ENCODE data around the gene ZNRF1. TPM values are rescaled to one million over a fixed set of nuclear protein-coding genes. Genes with fewer than 3 reads are reported as not detected.

ZNRF1 gene
- total RNA-seq, 2 donors from 2014 or later, result 44.9 to 46.1 TPM

DNA sequence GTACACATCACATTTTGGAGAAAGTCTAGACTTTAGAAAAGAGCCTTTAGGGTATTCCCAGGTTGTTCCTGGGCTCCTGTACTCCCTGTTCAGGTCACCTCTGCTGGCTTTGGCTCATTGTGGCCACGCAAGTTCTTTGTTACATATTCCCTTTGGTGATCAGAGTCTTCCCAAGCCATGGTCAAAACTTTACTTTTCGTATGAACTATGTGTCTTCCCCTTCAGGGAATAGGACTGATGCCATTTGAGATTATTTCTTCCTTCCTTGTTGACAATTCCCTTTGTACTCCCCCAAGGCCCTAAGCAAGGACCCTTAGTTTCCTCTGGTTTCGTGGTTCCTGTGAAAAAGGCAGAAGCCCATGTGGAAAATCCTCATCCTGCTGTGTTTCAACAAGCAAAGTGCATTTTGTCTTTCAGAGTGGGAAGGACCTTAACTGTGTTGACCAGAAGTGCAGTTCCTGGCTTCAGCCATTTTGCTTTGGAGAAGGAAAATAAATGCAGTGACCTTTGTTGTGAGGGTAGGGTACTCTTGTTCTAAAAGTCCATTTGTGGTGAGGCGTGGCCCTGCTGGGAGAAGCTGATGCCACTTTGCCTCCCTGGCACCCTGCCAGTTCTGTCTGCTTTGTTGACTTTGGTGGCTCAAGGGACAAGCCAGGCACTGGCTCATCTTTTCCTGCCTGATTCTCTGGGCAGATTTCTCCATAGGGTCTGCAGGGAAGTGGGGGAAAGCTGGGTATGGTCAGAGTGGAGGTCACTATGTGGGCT, 55.1 kb downstream of the ZNRF1 start:
- no peak overlapping the region for H3K4me3 Mint-ChIP-seq
- peaks cover 21% of the 10 kb centered on the region for H3K4me1 Mint-ChIP-seq
- no peak for DNase-seq
- TF ChIP-seq, protein P1, sequence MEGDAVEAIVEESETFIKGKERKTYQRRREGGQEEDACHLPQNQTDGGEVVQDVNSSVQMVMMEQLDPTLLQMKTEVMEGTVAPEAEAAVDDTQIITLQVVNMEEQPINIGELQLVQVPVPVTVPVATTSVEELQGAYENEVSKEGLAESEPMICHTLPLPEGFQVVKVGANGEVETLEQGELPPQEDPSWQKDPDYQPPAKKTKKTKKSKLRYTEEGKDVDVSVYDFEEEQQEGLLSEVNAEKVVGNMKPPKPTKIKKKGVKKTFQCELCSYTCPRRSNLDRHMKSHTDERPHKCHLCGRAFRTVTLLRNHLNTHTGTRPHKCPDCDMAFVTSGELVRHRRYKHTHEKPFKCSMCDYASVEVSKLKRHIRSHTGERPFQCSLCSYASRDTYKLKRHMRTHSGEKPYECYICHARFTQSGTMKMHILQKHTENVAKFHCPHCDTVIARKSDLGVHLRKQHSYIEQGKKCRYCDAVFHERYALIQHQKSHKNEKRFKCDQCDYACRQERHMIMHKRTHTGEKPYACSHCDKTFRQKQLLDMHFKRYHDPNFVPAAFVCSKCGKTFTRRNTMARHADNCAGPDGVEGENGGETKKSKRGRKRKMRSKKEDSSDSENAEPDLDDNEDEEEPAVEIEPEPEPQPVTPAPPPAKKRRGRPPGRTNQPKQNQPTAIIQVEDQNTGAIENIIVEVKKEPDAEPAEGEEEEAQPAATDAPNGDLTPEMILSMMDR (conservative IDR thresholded peaks at IDR 0.05), result no peak
- Histone ChIP-seq H3K27ac (ENCODE audit: low read depth, low read length) (no peak overlapping the region), H3K36me3 (ENCODE audit: control insufficient read depth, insufficient read depth, low read length) (no peaks in the 10 kb centered on the region), H3K27me3 (ENCODE audit: control insufficient read depth, insufficient read depth, low read length, poor library complexity, severe bottlenecking) (no peaks in the 10 kb centered on the region), H3K9ac (ENCODE audit: extremely low read depth, low read length, poor library complexity, severe bottlenecking) (no peak overlapping the region), H3K4me3 (ENCODE audit: low read length) (no peak overlapping the region), H3K4me1 (ENCODE audit: control insufficient read depth, insufficient read depth, low read length) (no peaks in the 10 kb centered on the region), H3K9me3 (ENCODE audit: control insufficient read depth, low read length) (no peaks in the 10 kb centered on the region)
- H3K27me3 Mint-ChIP-seq (ENCODE audit: insufficient read depth), result no peaks in the 10 kb centered on the region
- H3K36me3 Mint-ChIP-seq (ENCODE audit: low read depth), result peaks cover 13% of the 10 kb centered on the region
- 92 to 95% methylated on average over 4 of the region's 4 CpGs for WGBS, 2 experiments (ENCODE audit: insufficient coverage in 1 of 2, insufficient read length in 1 of 2)
- H3K9me3 Mint-ChIP-seq, result peaks cover 4% of the 10 kb centered on the region
- peak overlapping the region; percentile 71 for H3K27ac Mint-ChIP-seq

DNA sequence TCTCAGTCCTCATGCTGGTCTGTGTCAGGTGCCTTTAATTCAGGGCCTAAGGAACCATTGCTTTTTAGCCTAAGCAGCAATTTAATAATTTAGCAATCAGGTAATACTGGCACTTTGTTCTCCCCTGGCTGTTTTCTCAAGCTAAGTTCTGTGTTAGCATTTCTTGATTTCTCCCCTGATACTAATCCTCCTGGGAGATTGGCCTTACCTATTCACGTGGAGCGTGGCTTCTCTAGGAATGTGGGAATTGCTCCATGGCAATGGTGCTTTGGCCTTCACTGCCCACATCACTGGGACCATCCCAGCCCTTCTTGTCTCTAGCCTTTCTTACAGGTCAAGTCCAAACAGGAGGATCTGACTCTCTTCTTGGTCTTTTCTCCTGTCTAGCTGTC, 55.7 kb downstream of the ZNRF1 start:
- H3K9me3 Mint-ChIP-seq, result peaks cover 3% of the 10 kb centered on the region
- TF ChIP-seq, protein P1 (conservative IDR thresholded peaks at IDR 0.05), result no peak
- Histone ChIP-seq H3K27ac (ENCODE audit: low read depth, low read length) (no peak overlapping the region), H3K36me3 (ENCODE audit: control insufficient read depth, insufficient read depth, low read length) (no peaks in the 10 kb centered on the region), H3K4me3 (ENCODE audit: low read length) (no peak overlapping the region), H3K4me1 (ENCODE audit: control insufficient read depth, insufficient read depth, low read length) (no peaks in the 10 kb centered on the region), H3K9ac (ENCODE audit: extremely low read depth, low read length, poor library complexity, severe bottlenecking) (no peak overlapping the region), H3K27me3 (ENCODE audit: control insufficient read depth, insufficient read depth, low read length, poor library complexity, severe bottlenecking) (no peaks in the 10 kb centered on the region), H3K9me3 (ENCODE audit: control insufficient read depth, low read length) (no peaks in the 10 kb centered on the region)
- H3K27ac Mint-ChIP-seq, result no peak overlapping the region
- H3K27me3 Mint-ChIP-seq (ENCODE audit: insufficient read depth), result no peaks in the 10 kb centered on the region
- peaks cover 12% of the 10 kb centered on the region for H3K36me3 Mint-ChIP-seq (ENCODE audit: low read depth)
- H3K4me1 Mint-ChIP-seq, result peaks cover 21% of the 10 kb centered on the region
- 83 to 88% methylated on average over 2 of the region's 2 CpGs for WGBS, 2 experiments (ENCODE audit: insufficient coverage in 1 of 2, insufficient read length in 1 of 2)
- DNase-seq, result no peak
- H3K4me3 Mint-ChIP-seq, result no peak overlapping the region

DNA sequence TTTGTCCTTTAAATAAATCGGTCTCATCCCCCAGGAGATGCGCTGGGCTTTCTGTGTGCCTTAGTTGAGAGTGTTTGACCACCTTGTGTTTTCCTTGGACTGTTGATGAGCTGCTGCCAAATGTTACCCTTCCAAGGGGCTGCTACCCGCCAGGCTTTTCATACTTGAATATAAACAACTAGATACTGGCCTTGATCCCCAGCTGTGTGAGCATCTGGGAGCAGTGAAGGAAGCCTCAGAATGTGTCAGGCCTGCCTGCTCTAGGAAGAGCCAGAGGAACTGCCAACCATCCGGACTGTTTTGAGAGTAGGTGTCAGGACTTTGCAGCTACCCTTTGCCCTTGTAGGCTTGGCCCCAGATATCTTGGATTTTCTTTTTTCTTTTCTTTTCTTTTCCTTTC, 60.0 kb downstream of the ZNRF1 start:
- no peak overlapping the region for H3K4me3 Mint-ChIP-seq
- peaks cover 26% of the 10 kb centered on the region for H3K4me1 Mint-ChIP-seq
- WGBS, 2 experiments (ENCODE audit: insufficient coverage in 1 of 2, insufficient read length in 1 of 2), result 89 to 92% methylated on average over 4 of the region's 4 CpGs
- Histone ChIP-seq H3K27ac (ENCODE audit: low read depth, low read length) (no peak overlapping the region), H3K9me3 (ENCODE audit: control insufficient read depth, low read length) (no peaks in the 10 kb centered on the region), H3K27me3 (ENCODE audit: control insufficient read depth, insufficient read depth, low read length, poor library complexity, severe bottlenecking) (no peaks in the 10 kb centered on the region), H3K4me1 (ENCODE audit: control insufficient read depth, insufficient read depth, low read length) (no peaks in the 10 kb centered on the region), H3K36me3 (ENCODE audit: control insufficient read depth, insufficient read depth, low read length) (no peaks in the 10 kb centered on the region), H3K4me3 (ENCODE audit: low read length) (no peak overlapping the region), H3K9ac (ENCODE audit: extremely low read depth, low read length, poor library complexity, severe bottlenecking) (no peak overlapping the region)
- TF ChIP-seq, protein P1 (conservative IDR thresholded peaks at IDR 0.05), result no peak
- no peak overlapping the region for H3K27ac Mint-ChIP-seq
- H3K36me3 Mint-ChIP-seq (ENCODE audit: low read depth), result peaks cover 9% of the 10 kb centered on the region
- H3K27me3 Mint-ChIP-seq (ENCODE audit: insufficient read depth), result no peaks in the 10 kb centered on the region
- no peak for DNase-seq
- H3K9me3 Mint-ChIP-seq, result no peaks in the 10 kb centered on the region

All from endodermal cell (in vitro differentiated cells).